Measurements from ENCODE around the gene MYL6. TPM values are rescaled to one million over a fixed set of nuclear protein-coding genes. Genes with fewer than 3 reads are reported as not detected.

Gene MYL6
- total RNA-seq, 3 donors from 2014 or later, result 1,725 to 2,481 (median 1,981) TPM

DNA sequence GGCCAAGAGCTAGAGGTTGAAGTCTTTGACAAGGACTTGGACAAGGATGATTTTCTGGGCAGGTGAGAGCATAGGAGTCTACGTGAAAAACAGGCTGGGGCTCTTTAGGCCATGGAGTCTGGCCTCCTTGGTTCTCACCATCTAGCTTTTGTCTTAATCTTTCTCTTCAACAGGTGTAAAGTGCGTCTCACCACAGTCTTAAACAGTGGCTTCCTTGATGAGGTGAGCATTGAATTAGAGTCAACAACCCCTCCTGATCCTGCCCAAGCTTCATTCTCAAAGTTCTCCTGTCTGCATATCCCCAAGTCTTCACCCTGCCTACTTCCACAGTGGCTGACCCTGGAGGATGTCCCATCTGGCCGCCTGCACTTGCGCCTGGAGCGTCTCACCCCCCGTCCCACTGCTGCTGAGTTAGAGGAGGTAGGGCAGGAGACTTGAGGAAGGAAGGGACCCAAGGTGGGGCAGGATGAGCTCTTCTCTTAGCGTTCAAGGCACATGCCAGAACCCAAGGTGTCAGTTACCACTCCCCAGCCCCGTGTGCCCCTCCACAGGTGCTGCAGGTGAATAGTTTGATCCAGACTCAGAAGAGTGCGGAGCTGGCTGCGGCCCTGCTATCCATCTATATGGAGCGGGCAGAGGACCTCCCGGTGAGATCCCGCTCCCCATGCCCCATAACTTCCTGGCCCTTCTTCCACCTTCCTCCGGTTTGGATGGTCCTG lies 20.1 kb upstream of the MYL6 start:
- no peaks in the 10 kb centered on the region for H3K27me3 ChIP-seq
- no peak for DNase-seq (ENCODE audit: low spot score in 2 of 2)
- H3K36me3 ChIP-seq, result no peaks in the 10 kb centered on the region
- TF ChIP-seq, protein P1, sequence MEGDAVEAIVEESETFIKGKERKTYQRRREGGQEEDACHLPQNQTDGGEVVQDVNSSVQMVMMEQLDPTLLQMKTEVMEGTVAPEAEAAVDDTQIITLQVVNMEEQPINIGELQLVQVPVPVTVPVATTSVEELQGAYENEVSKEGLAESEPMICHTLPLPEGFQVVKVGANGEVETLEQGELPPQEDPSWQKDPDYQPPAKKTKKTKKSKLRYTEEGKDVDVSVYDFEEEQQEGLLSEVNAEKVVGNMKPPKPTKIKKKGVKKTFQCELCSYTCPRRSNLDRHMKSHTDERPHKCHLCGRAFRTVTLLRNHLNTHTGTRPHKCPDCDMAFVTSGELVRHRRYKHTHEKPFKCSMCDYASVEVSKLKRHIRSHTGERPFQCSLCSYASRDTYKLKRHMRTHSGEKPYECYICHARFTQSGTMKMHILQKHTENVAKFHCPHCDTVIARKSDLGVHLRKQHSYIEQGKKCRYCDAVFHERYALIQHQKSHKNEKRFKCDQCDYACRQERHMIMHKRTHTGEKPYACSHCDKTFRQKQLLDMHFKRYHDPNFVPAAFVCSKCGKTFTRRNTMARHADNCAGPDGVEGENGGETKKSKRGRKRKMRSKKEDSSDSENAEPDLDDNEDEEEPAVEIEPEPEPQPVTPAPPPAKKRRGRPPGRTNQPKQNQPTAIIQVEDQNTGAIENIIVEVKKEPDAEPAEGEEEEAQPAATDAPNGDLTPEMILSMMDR (IDR thresholded peaks at IDR 0.05), result no peak
- TF ChIP-seq POLR2AphosphoS5 (IDR thresholded peaks at IDR 0.05), result no peak
- TF ChIP-seq POLR2A (IDR thresholded peaks at IDR 0.05), result no peak
- intact Hi-C loops (cut with DNase I; ENCODE audit: low total_unique reads), result no loop called here
- H3K4me3 ChIP-seq, result no peak overlapping the region
- no peaks in the 10 kb centered on the region for H3K9me3 ChIP-seq
- H3K27ac ChIP-seq, result no peak overlapping the region
- no peaks in the 10 kb centered on the region for H3K4me1 ChIP-seq

DNA sequence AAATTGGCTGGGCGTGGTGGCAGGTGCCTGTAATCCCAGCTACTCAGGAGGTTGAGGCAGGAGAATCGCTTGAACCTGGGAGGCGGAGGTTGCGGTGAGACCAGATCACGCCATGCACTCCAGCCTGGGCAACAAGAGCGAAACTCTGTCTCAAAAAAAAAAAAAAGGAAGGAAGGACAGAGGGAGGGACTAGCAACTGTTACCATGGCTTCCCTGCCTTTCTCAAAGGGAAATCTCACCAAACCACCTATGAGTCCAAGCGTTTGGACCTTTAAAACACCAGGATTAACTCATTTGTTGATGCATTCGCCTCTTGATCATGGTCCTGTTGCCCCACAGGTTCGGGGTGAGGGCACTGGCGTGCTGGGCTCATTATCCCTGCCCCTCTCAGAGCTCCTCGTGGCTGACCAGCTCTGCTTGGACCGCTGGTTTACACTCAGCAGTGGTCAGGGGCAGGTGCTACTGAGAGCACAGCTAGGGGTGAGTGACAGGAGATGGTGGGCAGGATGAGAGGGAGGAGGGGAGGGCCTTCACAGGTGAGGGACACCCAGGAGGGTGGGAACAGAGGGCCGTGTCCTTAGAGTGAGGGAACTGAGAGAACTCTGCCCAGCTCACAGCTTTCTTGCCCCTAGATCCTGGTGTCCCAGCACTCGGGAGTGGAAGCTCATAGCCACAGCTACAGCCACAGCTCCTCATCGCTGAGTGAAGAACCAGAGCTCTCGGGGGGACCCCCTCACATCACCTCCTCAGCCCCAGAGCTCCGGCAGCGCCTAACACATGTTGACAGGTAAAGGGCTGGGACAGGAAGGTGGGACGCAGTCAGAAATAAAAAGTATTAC lies 16.0 kb upstream of the MYL6 start:
- intact Hi-C loops (cut with DNase I; ENCODE audit: low total_unique reads), result no loop called here
- Histone ChIP-seq H3K4me3 (no peak overlapping the region), H3K27me3 (no peaks in the 10 kb centered on the region), H3K9me3 (no peaks in the 10 kb centered on the region), H3K4me1 (no peaks in the 10 kb centered on the region), H3K36me3 (peaks cover 9% of the 10 kb centered on the region), H3K27ac (peak overlapping the region in 1 of 2 donors; percentile 45)
- no peak for DNase-seq (ENCODE audit: low spot score in 2 of 2)
- TF ChIP-seq POLR2AphosphoS5 (IDR thresholded peaks at IDR 0.05) (no peak), POLR2A (IDR thresholded peaks at IDR 0.05) (no peak)
- TF ChIP-seq, protein P1 (IDR thresholded peaks at IDR 0.05), result no peak

DNA sequence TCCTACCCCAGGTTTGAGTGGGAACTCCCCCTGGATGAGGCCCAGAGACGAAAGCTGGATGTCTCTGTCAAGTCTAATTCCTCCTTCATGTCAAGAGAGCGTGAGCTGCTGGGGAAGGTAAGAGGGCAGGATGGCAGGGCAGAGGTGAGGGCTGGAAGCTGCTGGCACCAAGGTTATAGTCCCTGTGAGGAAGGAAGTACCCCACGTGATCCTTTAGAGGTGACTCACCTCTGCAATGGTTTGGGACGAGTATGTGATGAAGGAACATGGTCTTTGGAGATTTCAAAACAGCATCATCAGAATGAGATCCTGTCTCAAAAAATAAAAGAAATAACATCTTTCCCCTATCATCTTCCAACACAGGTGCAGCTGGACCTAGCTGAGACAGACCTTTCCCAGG lies 14.9 kb upstream of the MYL6 start:
- TF ChIP-seq POLR2AphosphoS5 (IDR thresholded peaks at IDR 0.05), result no peak
- TF ChIP-seq, protein P1 (IDR thresholded peaks at IDR 0.05), result no peak
- TF ChIP-seq POLR2A (IDR thresholded peaks at IDR 0.05), result no peak
- Histone ChIP-seq H3K4me3 (no peak overlapping the region), H3K4me1 (no peaks in the 10 kb centered on the region), H3K27me3 (no peaks in the 10 kb centered on the region), H3K9me3 (no peaks in the 10 kb centered on the region), H3K27ac (peak overlapping the region; percentile 45 to 72), H3K36me3 (peaks cover 9% of the 10 kb centered on the region)
- no peak for DNase-seq (ENCODE audit: low spot score in 2 of 2)
- intact Hi-C loops (cut with DNase I; ENCODE audit: low total_unique reads), result no loop called here

DNA sequence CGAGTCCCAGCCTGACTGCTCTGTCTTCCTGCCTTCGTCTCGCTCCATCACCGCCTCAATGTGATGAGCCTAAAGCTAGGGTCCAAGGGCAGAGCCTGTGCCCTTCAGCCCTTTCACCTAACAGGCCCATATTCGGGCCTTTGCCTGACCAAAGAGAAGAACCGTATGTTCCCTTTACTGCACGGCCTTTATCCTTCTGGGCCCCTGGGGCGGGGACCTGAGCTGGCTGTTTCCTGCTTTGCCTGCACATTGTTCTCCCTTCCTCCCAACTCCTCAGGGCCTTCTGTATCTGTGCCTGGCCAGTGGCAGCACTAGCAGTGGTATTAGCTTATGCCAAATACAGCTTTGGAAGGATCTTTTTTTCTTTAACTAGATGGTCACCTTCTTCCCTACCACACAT lies 14.3 kb upstream of the MYL6 start:
- Histone ChIP-seq H3K4me1 (no peaks in the 10 kb centered on the region), H3K36me3 (peaks cover 9% of the 10 kb centered on the region), H3K4me3 (no peak overlapping the region), H3K27ac (peak overlapping the region; percentile 45 to 72), H3K27me3 (no peaks in the 10 kb centered on the region), H3K9me3 (no peaks in the 10 kb centered on the region)
- intact Hi-C loops (cut with DNase I; ENCODE audit: low total_unique reads), result no loop called here
- DNase-seq (ENCODE audit: low spot score in 2 of 2), result no peak
- TF ChIP-seq POLR2AphosphoS5 (IDR thresholded peaks at IDR 0.05), result peak in 1 of 3 donors; percentile 47
- TF ChIP-seq, protein P1 (IDR thresholded peaks at IDR 0.05), result no peak

DNA sequence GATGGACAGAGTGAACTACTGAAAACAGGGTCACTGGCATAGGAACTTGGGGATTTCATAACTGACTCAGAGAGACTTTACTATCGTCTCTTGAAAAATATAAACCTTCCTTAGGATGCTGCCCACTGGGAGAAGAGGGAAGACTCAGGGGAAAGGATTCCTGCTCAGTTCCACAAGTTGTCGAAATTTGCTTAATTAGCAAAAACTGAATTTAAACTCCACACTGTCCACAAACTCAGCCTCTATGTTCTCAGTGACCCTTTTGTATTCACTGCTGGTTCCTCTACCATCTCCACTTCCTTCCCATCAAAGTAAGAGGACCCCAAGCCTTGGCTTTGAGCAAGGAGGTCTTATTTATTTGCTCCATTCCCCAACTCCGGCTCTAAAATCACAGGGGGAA lies 12.9 kb upstream of the MYL6 start:
- Histone ChIP-seq H3K27ac (peak overlapping the region in 1 of 2 donors; percentile 14), H3K36me3 (peaks cover 9% of the 10 kb centered on the region)

More for the DNA sequence above, 12.9 kb upstream of the MYL6 start:
- Histone ChIP-seq H3K4me3 (no peak overlapping the region), H3K4me1 (no peaks in the 10 kb centered on the region), H3K27me3 (no peaks in the 10 kb centered on the region), H3K9me3 (no peaks in the 10 kb centered on the region)
- DNase-seq (ENCODE audit: low spot score in 2 of 2), result no peak
- intact Hi-C loops (cut with DNase I; ENCODE audit: low total_unique reads), result no loop called here
- TF ChIP-seq POLR2AphosphoS5 (IDR thresholded peaks at IDR 0.05) (no peak), POLR2A (IDR thresholded peaks at IDR 0.05) (no peak)
- TF ChIP-seq, protein P1 (IDR thresholded peaks at IDR 0.05), result no peak

Data from breast epithelium (tissue), 4 donors.